ENCODE measurements around the gene MAP6D1.

DNA sequence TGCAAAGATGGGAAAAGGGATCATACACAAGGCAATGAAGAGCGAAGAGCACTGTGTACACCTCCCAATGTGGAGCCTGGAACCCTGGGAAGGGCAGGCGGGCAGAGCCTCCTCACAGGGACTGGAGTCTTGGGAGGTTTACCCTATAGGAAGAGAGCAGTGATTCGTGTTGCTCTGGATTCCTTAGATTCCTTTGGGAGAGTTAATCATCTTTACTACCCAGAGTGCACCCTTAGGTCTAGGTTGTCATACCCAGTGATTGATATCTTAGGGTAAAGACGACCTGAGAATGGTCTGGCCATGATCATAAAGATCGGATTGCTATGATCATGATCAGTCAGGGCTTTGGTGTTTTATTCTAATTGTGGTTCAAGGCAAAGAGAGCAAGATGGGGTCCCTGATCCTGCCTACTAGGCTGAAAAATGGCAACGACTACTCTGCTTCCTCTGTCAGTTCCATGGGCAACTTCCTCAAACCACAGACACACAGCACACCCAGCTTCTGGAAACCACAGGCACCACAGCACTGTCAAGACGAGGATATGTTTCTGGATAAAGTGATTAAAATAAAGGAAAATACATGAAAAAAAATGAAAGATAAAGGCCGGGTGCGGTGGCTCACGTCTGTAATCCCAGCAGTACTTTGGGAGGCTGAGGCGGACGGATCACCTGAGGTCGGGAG is 20.4 kb upstream of the MAP6D1 start:
- TF ChIP-seq, protein P1, sequence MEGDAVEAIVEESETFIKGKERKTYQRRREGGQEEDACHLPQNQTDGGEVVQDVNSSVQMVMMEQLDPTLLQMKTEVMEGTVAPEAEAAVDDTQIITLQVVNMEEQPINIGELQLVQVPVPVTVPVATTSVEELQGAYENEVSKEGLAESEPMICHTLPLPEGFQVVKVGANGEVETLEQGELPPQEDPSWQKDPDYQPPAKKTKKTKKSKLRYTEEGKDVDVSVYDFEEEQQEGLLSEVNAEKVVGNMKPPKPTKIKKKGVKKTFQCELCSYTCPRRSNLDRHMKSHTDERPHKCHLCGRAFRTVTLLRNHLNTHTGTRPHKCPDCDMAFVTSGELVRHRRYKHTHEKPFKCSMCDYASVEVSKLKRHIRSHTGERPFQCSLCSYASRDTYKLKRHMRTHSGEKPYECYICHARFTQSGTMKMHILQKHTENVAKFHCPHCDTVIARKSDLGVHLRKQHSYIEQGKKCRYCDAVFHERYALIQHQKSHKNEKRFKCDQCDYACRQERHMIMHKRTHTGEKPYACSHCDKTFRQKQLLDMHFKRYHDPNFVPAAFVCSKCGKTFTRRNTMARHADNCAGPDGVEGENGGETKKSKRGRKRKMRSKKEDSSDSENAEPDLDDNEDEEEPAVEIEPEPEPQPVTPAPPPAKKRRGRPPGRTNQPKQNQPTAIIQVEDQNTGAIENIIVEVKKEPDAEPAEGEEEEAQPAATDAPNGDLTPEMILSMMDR (IDR thresholded peaks at IDR 0.05) = no peak
- TF ChIP-seq POLR2A (IDR thresholded peaks at IDR 0.05) = no peak

All from adrenal gland (tissue), 5 donors.